ENCODE data around the gene AVP. TPM values are rescaled to one million over a fixed set of nuclear protein-coding genes. Genes with fewer than 3 reads are reported as not detected.
"Not testable (repeated sequence)": the region's sequence is repeated elsewhere in the genome, so short reads cannot be mapped to it uniquely, and the experiment has no call there.

The AVP gene
- total and polyA plus RNA-seq, 7 donors = not detected

- no peaks in the 10 kb centered on the region for H3K27me3 ChIP-seq (ENCODE audit: insufficient read depth in 3 of 3, low read length in 2 of 3)
- H3K27ac ChIP-seq = no peak overlapping the region
- ATAC-seq = peak in 3 of 4 donors; percentile 41 to 47 (median 42)
- no peaks in the 10 kb centered on the region for H3K9me3 ChIP-seq
- H3K4me1 ChIP-seq = peaks cover 25% of the 10 kb centered on the region
- TF ChIP-seq CTCF (IDR thresholded peaks at IDR 0.05) = no peak
- intact Hi-C loops (cut with DNase I) = no loop called here
- no peak for DNase-seq
- WGBS, 3 donors = 49 to 76% (median 59%) methylated on average over 4 of the region's 4 CpGs
- H3K36me3 ChIP-seq (ENCODE audit: insufficient read depth in 1 of 2, low read depth in 1 of 2) = no peaks in the 10 kb centered on the region
- no peak overlapping the region for H3K4me3 ChIP-seq
Measured at GRCh38 chr20:3129094-3129493, 44.6 kb upstream of the AVP start.

GRCh38 chr20:3128275-3128984 is 43.9 kb upstream of the AVP start:
- WGBS, 3 donors = 57 to 76% (median 66%) methylated on average over 8 of the region's 8 CpGs
- Histone ChIP-seq H3K36me3 (ENCODE audit: insufficient read depth in 1 of 2, low read depth in 1 of 2) (no peaks in the 10 kb centered on the region), H3K9me3 (no peaks in the 10 kb centered on the region), H3K27ac (no peak overlapping the region), H3K4me1 (peaks cover 31% of the 10 kb centered on the region), H3K27me3 (ENCODE audit: insufficient read depth in 3 of 3, low read length in 2 of 3) (no peaks in the 10 kb centered on the region), H3K4me3 (no peak overlapping the region)
- ATAC-seq (peak in 1 of 4 donors; percentile 28), DNase-seq (no peak)
- TF ChIP-seq CTCF (IDR thresholded peaks at IDR 0.05) = no peak
- intact Hi-C loops (cut with DNase I) = no loop called here

GRCh38 chr20:3126527-3126859 is 42.0 kb upstream of the AVP start:
- no peak for TF ChIP-seq CTCF (IDR thresholded peaks at IDR 0.05)
- intact Hi-C loops (cut with DNase I) = no loop called here
- 86 to 100% (median 95%) methylated on average over 1 of the region's 1 CpG for WGBS, 3 donors

GRCh38 chr20:3125776-3126526 is 41.4 kb upstream of the AVP start:
- H3K27me3 ChIP-seq (ENCODE audit: insufficient read depth in 3 of 3, low read length in 2 of 3); H3K4me3 ChIP-seq; ATAC-seq; intact Hi-C loops (cut with DNase I); H3K27ac ChIP-seq; DNase-seq; H3K9me3 ChIP-seq: not testable (repeated sequence)
- Histone ChIP-seq H3K36me3 (ENCODE audit: insufficient read depth in 1 of 2, low read depth in 1 of 2) (peaks cover 6 to 21% of the 10 kb centered on the region in 2 donors), H3K4me1 (peaks cover 37% of the 10 kb centered on the region)
- 93 to 95% (median 94%) methylated on average over 24 to 25 of the region's 25 CpGs for WGBS, 3 donors

More at GRCh38 chr20:3126527-3126859, 42.0 kb upstream of the AVP start:
- Histone ChIP-seq H3K4me1 (peaks cover 37% of the 10 kb centered on the region), H3K36me3 (ENCODE audit: insufficient read depth in 1 of 2, low read depth in 1 of 2) (peaks cover 6 to 16% of the 10 kb centered on the region in 2 donors), H3K9me3 (no peaks in the 10 kb centered on the region), H3K27me3 (ENCODE audit: insufficient read depth in 3 of 3, low read length in 2 of 3) (no peaks in the 10 kb centered on the region), H3K4me3 (no peak overlapping the region), H3K27ac (no peak overlapping the region)
- ATAC-seq (no peak), DNase-seq (no peak)

GRCh38 chr20:3124773-3125560 is 40.4 kb upstream of the AVP start:
- not testable (repeated sequence) for H3K9me3 ChIP-seq; H3K4me3 ChIP-seq; H3K27ac ChIP-seq; DNase-seq; ATAC-seq; H3K27me3 ChIP-seq (ENCODE audit: insufficient read depth in 3 of 3, low read length in 2 of 3)
- Histone ChIP-seq H3K36me3 (ENCODE audit: insufficient read depth in 1 of 2, low read depth in 1 of 2) (peaks cover 6 to 29% of the 10 kb centered on the region in 2 donors), H3K4me1 (peaks cover 37% of the 10 kb centered on the region)
- intact Hi-C loops (cut with DNase I) = loop anchor here in 1 of 2 donors (5.0 kb wide), 1 partner anchor 32 kb away; the partner anchor contains the start of genes FASTKD5 and UBOX5
- 97 to 98% (median 97%) methylated on average over 34 to 41 of the region's 41 CpGs for WGBS, 3 donors

GRCh38 chr20:3124163-3124562 is 39.6 kb upstream of the AVP start:
- peak in 1 of 4 donors; percentile 6 for ATAC-seq
- intact Hi-C loops (cut with DNase I) = loop anchor here in 1 of 2 donors (5.0 kb wide), 1 partner anchor 33 kb away; the partner anchor contains the start of genes FASTKD5 and UBOX5
- peak overlapping the region; percentile 56 for H3K27ac ChIP-seq
- not testable (repeated sequence) for DNase-seq; H3K27me3 ChIP-seq (ENCODE audit: insufficient read depth in 3 of 3, low read length in 2 of 3); H3K4me3 ChIP-seq; H3K9me3 ChIP-seq
- 97 to 99% (median 98%) methylated on average over 14 to 15 of the region's 18 CpGs for WGBS, 3 donors
- H3K36me3 ChIP-seq (ENCODE audit: insufficient read depth in 1 of 2, low read depth in 1 of 2) = peaks cover 6 to 37% of the 10 kb centered on the region in 2 donors
- H3K4me1 ChIP-seq = peaks cover 34% of the 10 kb centered on the region
